Osteoblast (primary cell): ENCODE measurements around the gene RAF1. TPM values are rescaled to one million over a fixed set of nuclear protein-coding genes. Genes with fewer than 3 reads are reported as not detected.

Experiments
- DNase-seq: peaks from one replicate; pipeline ENCODE4 v3.0.0; 2011; ENCODE audit warnings: low spot score, mixed read lengths; ENCODE audit not compliant: insufficient read length; ENCODE audit errors: missing footprints
- H2AFZ ChIP-seq: 2 replicates; pipeline ENCODE4 v1.6.0; 2011; ENCODE audit warnings: mild to moderate bottlenecking, low read length
- H3K27ac ChIP-seq: 2 replicates; pipeline ENCODE4 v1.5.1; 2011; ENCODE audit warnings: mild to moderate bottlenecking, low read depth, low read length, moderate library complexity
- H3K27me3 ChIP-seq: 2 replicates; pipeline ENCODE4 v1.6.0; 2012; ENCODE audit warnings: mild to moderate bottlenecking, control low read depth, inconsistent platforms, low read length, moderate library complexity; ENCODE audit not compliant: insufficient read depth
- H3K36me3 ChIP-seq: 2 replicates; pipeline ENCODE4 v1.5.1; 2011; ENCODE audit warnings: mild to moderate bottlenecking, low read length, control low read depth, moderate library complexity; ENCODE audit not compliant: insufficient read depth
- H3K4me1 ChIP-seq: 2 replicates; pipeline ENCODE4 v1.5.1; 2011; ENCODE audit warnings: mild to moderate bottlenecking, low read length, control low read depth, moderate library complexity; ENCODE audit not compliant: insufficient read depth
- H3K4me2 ChIP-seq: 2 replicates; pipeline ENCODE4 v1.6.0; 2011; ENCODE audit warnings: mild to moderate bottlenecking, low read length; ENCODE audit not compliant: insufficient read depth
- H3K4me3 ChIP-seq: fragments of 200-600 bp; sonication (generic); 3 replicates; pipeline ENCODE4 v1.5.1; 2012; ENCODE audit warnings: mild to moderate bottlenecking, low read length, inconsistent platforms; ENCODE audit not compliant: insufficient read depth
- H3K79me2 ChIP-seq: 2 replicates; pipeline ENCODE4 v1.6.0; 2012; ENCODE audit warnings: mild to moderate bottlenecking, low read length, control low read depth, inconsistent platforms; ENCODE audit not compliant: insufficient read depth
- H3K9me3 ChIP-seq: 2 replicates; pipeline ENCODE4 v1.5.1; 2011; ENCODE audit warnings: low read depth, low read length, control low read depth
- H4K20me1 ChIP-seq: 2 replicates; pipeline ENCODE4 v1.6.0; 2012; ENCODE audit warnings: mild to moderate bottlenecking, low read length, control low read depth; ENCODE audit not compliant: insufficient read depth
- total RNA-seq: library from RNA; depleted of rRNA; stranded (reverse); fragments of >200 nt; gene quantifications from 2 replicates; pipeline ENCODE4 v1.2.3, GENCODE V29; 2012
- TF ChIP-seq, protein P1 (sequence below): IDR thresholded peaks from 2 replicates; pipeline ENCODE4 v1.5.1; 2011; ENCODE audit warnings: mild to moderate bottlenecking, low read depth, low read length, moderate library complexity; ENCODE audit errors: extremely low read depth

The RAF1 gene
- total RNA-seq, 1 donor: 118 TPM

GRCh38 chr3:12556690-12557472 lies 107.0 kb downstream of the RAF1 start, which contains the start of gene MKRN2:
Gene MKRN2 (plus strand): TSS chr3:12557087. CDS start chr3:12557151, 64 bp downstream.
- peaks cover 9% of the 10 kb centered on the region for H3K4me1 ChIP-seq
- H3K27me3 ChIP-seq: no peaks in the 10 kb centered on the region
- TF ChIP-seq, protein P1, sequence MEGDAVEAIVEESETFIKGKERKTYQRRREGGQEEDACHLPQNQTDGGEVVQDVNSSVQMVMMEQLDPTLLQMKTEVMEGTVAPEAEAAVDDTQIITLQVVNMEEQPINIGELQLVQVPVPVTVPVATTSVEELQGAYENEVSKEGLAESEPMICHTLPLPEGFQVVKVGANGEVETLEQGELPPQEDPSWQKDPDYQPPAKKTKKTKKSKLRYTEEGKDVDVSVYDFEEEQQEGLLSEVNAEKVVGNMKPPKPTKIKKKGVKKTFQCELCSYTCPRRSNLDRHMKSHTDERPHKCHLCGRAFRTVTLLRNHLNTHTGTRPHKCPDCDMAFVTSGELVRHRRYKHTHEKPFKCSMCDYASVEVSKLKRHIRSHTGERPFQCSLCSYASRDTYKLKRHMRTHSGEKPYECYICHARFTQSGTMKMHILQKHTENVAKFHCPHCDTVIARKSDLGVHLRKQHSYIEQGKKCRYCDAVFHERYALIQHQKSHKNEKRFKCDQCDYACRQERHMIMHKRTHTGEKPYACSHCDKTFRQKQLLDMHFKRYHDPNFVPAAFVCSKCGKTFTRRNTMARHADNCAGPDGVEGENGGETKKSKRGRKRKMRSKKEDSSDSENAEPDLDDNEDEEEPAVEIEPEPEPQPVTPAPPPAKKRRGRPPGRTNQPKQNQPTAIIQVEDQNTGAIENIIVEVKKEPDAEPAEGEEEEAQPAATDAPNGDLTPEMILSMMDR: no peak
- peak within 1 kb of the TSS; percentile 92 for H3K27ac ChIP-seq
- no peaks in the 10 kb centered on the region for H3K9me3 ChIP-seq
- peaks cover 37% of the 10 kb centered on the region for H4K20me1 ChIP-seq
- peak within 1 kb of the TSS; percentile 96 for H3K4me3 ChIP-seq
- H3K36me3 ChIP-seq: no peaks in the 10 kb centered on the region
- DNase-seq: peak; percentile 92
- peaks cover 49% of the 10 kb centered on the region for H3K79me2 ChIP-seq
- peak within 1 kb of the TSS; percentile 97 for H3K4me2 ChIP-seq
- H2AFZ ChIP-seq: peak within 1 kb of the TSS; percentile 100

- TF ChIP-seq, protein P1: no peak
- H3K79me2 ChIP-seq: peaks cover 43% of the 10 kb centered on the region
- H3K27ac ChIP-seq: peak overlapping the region; percentile 92
- DNase-seq: no peak
- peak overlapping the region; percentile 96 for H3K4me3 ChIP-seq
- H3K27me3 ChIP-seq: no peaks in the 10 kb centered on the region
- no peaks in the 10 kb centered on the region for H3K36me3 ChIP-seq
- peaks cover 31% of the 10 kb centered on the region for H4K20me1 ChIP-seq
- H3K9me3 ChIP-seq: no peaks in the 10 kb centered on the region
- H2AFZ ChIP-seq: peak overlapping the region; percentile 100
- peak overlapping the region; percentile 97 for H3K4me2 ChIP-seq
- H3K4me1 ChIP-seq: peaks cover 9% of the 10 kb centered on the region
Observed at GRCh38 chr3:12556314-12556689, 107.6 kb downstream of the RAF1 start.

- Histone ChIP-seq H3K27ac (no peak overlapping the region), H2AFZ (peak overlapping the region; percentile 91), H3K9me3 (no peaks in the 10 kb centered on the region), H3K79me2 (peaks cover 20% of the 10 kb centered on the region), H3K4me1 (peaks cover 9% of the 10 kb centered on the region), H3K4me3 (peak overlapping the region; percentile 77), H3K36me3 (no peaks in the 10 kb centered on the region), H3K27me3 (peaks cover 5% of the 10 kb centered on the region), H4K20me1 (peaks cover 8% of the 10 kb centered on the region), H3K4me2 (peak overlapping the region; percentile 85)
- TF ChIP-seq, protein P1: no peak
- peak; percentile 46 for DNase-seq
Observed at GRCh38 chr3:12553921-12554391, 110.0 kb downstream of the RAF1 start.

DNA sequence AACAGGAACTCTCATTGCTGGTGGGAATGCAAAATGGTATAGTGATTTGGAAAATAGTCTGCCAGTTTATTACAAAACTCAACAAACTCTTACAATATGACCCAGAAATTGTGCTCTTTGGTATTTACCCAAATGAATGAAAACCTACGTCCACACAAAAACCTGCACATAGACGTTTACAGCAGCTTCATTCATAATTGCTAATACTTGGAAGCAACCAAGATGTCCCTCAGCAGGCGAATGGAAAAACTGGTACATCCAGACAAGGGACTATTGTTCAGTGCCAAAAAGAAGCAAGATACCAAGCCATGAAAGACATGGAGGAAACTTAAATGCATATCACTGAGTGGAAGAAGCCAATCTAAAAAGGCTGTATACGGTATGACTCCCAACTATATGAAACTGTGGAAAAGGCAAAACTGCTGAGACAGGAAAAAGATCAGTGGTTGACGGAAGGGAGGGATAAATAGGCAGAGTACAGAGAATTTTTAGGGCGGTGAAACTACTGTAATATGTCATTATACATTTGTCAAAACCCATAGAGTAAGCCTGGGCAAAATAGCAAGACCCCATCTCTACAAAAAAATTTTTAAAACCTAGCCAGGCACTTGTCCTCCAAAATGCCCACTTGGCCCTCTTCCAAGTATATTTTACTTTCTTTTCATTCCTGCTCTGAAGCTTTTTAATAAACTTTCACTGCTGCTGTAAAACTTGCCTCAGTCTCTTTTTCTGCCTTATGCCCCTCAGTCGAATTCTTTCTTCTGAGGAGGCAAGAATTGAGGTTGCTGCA lies 113.8 kb downstream of the RAF1 start:
- Histone ChIP-seq H3K36me3 (no peaks in the 10 kb centered on the region), H3K4me3 (no peak overlapping the region), H3K4me2 (peak overlapping the region; percentile 9), H3K9me3 (no peaks in the 10 kb centered on the region), H4K20me1 (no peaks in the 10 kb centered on the region), H3K4me1 (no peaks in the 10 kb centered on the region), H3K27me3 (peaks cover 5% of the 10 kb centered on the region), H2AFZ (peak overlapping the region; percentile 47), H3K79me2 (no peaks in the 10 kb centered on the region), H3K27ac (no peak overlapping the region)
- no peak for DNase-seq
- TF ChIP-seq, protein P1: no peak
